Choroid plexus epithelial cell (primary cell): ENCODE data around the gene CCND2.

Experiments
- DNase-seq: peaks from one replicate; pipeline ENCODE4 v3.0.0-alpha.2; 2010; ENCODE audit warnings: low read depth
- H3K4me3 ChIP-seq: 2 replicates; pipeline ENCODE4 v1.5.1; 2011; ENCODE audit warnings: low read depth, mild to moderate bottlenecking, control low read depth, low read length, moderate library complexity
- TF ChIP-seq, protein P1 (sequence below): conservative IDR thresholded peaks from 2 replicates; pipeline ENCODE4 v1.5.1; 2011; ENCODE audit warnings: low read depth, mild to moderate bottlenecking, control low read depth, inconsistent platforms, low read length, moderate library complexity

Gene CCND2

DNA sequence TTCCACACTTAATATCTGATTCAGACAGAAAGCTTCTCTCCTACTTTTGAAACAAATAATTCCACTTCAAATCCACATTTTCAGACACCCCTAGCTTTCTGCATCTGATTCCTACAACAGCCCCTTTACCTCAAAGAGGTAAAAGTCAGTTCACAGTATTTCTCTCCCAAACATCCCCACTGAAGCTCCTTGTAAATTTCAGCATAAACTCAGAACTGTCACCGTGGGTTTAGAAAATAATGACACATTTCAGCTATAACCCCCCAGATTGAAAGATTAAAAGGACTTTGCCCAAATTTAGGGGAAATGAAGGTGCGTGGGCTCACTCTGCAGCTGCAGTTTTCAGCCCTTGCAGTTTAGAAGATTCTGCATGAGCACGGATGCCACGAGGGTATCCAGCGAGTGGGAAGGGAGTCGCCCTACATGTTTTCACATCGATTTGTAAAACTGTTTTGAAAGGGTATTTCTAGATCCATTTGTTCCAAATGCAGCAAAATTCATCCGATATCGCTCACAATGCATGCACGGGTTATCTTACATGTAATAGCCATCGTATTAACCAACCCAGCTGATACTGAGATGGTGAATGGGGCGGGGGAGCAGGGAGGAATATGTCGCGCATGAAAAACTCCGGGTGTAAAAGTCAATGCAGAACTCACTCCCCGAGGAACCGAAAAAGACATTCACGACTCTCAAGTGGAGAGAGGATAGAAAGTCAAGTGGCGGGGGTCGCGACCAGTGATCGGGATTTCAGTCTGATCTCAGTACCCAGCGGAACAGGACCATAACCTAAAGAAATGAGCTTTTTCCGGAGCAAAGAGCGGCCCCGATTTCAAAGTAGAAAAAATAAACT, 5.0 kb upstream of the CCND2 start:
- no peak for DNase-seq
- peak overlapping the region; percentile 48 for H3K4me3 ChIP-seq
- TF ChIP-seq, protein P1, sequence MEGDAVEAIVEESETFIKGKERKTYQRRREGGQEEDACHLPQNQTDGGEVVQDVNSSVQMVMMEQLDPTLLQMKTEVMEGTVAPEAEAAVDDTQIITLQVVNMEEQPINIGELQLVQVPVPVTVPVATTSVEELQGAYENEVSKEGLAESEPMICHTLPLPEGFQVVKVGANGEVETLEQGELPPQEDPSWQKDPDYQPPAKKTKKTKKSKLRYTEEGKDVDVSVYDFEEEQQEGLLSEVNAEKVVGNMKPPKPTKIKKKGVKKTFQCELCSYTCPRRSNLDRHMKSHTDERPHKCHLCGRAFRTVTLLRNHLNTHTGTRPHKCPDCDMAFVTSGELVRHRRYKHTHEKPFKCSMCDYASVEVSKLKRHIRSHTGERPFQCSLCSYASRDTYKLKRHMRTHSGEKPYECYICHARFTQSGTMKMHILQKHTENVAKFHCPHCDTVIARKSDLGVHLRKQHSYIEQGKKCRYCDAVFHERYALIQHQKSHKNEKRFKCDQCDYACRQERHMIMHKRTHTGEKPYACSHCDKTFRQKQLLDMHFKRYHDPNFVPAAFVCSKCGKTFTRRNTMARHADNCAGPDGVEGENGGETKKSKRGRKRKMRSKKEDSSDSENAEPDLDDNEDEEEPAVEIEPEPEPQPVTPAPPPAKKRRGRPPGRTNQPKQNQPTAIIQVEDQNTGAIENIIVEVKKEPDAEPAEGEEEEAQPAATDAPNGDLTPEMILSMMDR: no peak

DNA sequence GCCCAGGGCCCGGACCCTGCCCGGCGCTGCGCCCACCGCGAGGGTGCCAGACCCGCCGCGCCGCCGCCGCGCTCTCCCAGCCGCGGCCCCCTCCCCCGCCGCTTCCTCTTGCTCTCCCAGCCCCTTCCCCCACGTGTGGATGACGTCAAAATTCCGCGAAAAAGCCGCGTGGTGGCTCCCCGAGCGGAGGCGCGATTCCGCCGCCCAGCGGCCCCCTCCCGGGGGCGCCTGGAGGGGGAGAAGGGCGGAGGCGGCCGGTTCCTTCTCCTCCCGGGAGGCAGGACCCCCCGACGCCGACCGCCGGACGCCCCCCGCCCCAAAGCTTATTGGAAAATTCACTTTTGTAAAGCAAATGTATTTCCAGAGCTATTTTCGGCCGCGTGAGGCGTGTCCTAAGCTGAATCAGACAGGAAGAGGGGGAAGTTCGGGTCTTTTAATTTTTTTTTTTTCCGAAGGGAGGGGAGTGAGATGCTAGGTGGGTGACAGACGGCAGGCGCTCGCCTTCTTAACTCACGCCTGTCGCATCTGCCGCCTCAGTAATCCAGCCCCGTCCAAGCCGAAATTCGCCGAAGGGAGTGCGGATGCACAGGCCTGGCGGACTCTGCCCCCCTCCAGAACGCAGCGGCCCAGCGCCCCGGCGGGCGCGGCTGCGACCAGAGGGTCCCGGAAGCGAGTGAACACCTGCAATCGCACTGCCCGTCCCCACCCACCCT, 4.1 kb upstream of the CCND2 start:
- H3K4me3 ChIP-seq: peak overlapping the region; percentile 48
- TF ChIP-seq, protein P1: no peak
- DNase-seq: peak; percentile 48

DNA sequence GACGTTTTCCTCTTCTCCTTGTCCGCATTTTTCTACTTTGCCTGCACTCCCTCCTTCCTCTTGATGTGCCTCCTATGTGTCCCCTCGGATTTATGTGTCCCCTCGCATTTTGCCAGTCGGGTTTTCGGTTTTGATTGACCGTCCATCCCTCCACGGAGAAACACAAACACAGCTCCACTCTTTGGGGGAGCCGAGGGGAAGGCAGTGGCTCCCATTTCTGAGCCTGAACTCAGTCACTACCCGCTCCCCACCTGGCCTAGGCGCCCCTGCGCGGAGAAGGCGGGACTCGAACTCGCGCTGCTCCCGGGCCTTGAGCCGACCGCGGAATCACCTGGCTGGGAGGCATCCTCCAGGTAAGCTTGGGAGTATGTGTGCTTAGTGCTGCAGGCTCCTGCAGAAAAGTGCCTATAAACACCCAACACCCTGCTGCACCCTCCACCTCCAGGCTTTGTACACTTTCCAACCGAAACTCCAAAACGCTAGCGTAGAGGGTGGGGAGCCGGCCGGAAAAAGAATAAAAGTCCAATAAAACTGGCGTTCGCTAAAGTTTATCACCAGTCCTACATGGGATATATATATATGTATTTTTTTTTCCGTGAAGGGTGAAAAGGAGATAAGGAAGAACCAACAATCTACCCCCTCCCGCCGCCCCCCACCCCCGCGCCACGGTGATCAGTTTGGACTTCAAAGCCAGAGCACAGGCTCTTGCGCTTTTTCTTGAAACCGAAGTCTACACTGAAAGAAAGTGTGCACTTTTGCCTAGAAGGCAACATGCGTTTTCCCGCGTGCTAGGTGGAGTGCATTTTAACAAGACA, 3.3 kb upstream of the CCND2 start:
- peak overlapping the region; percentile 48 for H3K4me3 ChIP-seq
- no peak for DNase-seq
- TF ChIP-seq, protein P1: no peak

DNA sequence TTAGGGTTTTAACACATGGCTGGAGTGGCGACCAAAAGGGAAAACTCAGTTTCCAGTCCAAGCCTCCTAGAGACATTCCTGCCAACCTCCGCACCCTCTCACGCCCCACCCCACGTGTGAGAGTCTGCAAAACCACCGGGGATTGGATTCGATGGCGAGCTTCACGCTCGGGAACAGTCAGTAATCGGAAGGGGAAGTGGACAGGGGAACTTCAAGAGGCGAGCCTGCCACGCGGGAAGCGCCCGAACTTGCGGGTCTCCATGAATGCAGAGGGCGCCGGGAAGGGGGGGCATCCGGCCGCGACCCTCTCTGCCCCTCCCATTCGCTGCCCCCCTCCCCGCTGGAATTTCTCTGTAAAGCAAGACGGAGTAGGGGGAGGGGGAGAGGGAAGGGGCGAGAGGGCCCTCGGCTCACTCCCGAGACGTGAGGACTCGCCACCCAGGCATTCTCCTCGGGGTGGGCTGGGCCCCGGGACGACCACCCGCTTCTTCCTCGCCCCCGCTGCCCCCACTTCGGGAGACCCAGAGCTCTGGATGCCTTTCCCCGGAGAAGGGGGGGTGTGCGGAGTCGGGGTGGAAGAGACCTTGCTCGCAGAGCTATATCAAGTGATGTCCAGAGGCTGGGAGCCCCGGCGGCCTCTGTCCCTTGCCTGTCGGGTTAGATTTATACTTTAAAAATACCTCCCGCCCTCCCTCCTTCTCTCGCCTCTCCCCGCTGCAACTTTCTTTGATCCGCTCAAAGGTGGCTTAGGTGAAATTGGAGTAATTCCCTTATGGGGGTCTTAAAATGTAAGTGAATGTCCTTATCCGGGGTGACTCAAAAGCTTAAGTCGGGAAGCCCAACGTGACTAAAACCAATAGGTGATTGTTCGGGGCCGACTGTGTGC, 2.5 kb upstream of the CCND2 start:
- peak overlapping the region; percentile 55 for H3K4me3 ChIP-seq
- TF ChIP-seq, protein P1: no peak
- DNase-seq: no peak

DNA sequence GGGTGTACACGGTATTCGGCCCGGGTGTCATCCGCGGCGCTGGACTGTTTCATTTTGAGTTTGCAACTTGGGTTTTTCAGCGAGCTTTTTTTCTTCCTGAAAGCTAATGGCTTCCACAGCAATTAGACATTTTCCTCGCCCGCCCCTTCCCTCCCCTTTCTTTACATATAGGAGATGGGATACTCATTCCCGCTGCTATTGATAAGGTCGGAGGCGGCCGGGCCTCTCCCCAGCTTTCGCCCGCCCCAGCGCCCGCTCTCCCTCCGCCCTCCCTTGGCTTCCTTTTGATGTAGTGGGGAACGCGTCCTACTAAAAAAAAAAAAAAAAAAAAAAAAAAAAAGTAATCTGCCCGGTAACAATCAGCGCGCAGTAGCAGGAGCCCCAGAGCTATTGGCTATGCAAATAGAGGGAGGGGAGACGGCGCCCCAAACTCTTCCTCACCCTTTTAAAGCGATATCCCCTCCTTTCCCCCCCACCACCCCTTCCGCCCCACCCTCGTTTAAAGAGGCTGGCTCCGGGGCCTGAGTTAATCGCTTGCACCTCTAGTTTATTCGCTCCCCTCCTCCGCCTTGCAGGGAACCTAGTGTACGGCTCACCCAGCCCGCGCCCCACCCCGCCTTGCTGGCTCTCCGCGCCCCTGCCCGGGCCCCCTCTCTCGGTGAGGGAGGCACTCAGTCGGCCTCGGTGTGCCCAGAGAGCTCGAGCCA, 1.7 kb upstream of the CCND2 start:
- DNase-seq: peak; percentile 70
- TF ChIP-seq, protein P1: no peak
- peak overlapping the region; percentile 55 for H3K4me3 ChIP-seq
